ENCODE data around the gene ASRGL1.

Gene ASRGL1

DNA sequence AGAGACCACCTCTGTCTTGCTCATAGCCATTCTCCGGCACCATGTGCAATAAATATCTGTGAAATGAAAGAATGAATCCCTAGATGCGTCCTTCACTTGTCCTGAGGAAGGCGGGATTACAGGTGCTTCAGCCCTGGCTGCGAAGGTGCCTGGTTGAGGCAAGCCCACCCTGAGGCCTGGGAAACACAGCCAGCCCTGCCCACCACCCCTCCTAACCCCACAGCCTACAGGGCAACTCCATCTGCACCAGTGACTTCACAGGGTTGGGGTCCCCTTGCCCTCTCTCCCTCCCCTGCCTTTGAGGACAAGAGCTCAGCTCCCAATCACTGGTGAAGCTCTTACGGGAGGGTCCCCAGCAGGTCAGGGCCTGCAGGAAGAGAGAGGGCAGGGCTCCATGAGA lies 64.1 kb downstream of the ASRGL1 start:
- no peaks in the 10 kb centered on the region for H3K36me3 ChIP-seq (ENCODE audit: insufficient read depth, low read length)
- no peaks in the 10 kb centered on the region for H3K9me3 ChIP-seq (ENCODE audit: low read length)
- peaks cover 9% of the 10 kb centered on the region for H3K27me3 ChIP-seq (ENCODE audit: insufficient read depth, low read length)
- no peak overlapping the region for H3K4me3 ChIP-seq (ENCODE audit: low read length)
- no peak overlapping the region for H2AFZ ChIP-seq (ENCODE audit: low read depth, low read length)
- peaks cover 6% of the 10 kb centered on the region for H3K4me1 ChIP-seq (ENCODE audit: insufficient read depth, low read length)

DNA sequence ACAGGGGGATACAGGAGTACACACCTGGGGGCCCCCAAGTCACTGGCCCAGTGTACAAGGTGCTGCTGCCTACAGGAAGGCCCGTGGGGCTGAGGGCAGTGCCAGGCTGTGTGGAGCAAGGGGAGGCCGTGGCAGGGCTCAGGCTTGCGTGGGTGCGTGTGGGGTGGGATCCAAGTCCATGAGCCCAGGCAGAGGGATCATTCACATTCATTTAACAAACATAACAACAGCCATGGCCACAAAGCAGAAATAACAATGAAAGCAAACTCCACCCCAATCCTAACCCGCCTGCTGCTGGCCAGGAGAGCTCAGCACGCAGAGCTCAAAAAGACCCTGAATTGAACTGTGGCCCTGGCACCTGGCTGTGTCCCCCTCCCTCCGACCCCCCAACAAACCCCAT lies 64.6 kb downstream of the ASRGL1 start:
- Histone ChIP-seq H3K9me3 (ENCODE audit: low read length) (no peaks in the 10 kb centered on the region), H3K4me3 (ENCODE audit: low read length) (no peak overlapping the region), H2AFZ (ENCODE audit: low read depth, low read length) (no peak overlapping the region), H3K27me3 (ENCODE audit: insufficient read depth, low read length) (peaks cover 9% of the 10 kb centered on the region), H3K4me1 (ENCODE audit: insufficient read depth, low read length) (peaks cover 6% of the 10 kb centered on the region), H3K36me3 (ENCODE audit: insufficient read depth, low read length) (no peaks in the 10 kb centered on the region)

DNA sequence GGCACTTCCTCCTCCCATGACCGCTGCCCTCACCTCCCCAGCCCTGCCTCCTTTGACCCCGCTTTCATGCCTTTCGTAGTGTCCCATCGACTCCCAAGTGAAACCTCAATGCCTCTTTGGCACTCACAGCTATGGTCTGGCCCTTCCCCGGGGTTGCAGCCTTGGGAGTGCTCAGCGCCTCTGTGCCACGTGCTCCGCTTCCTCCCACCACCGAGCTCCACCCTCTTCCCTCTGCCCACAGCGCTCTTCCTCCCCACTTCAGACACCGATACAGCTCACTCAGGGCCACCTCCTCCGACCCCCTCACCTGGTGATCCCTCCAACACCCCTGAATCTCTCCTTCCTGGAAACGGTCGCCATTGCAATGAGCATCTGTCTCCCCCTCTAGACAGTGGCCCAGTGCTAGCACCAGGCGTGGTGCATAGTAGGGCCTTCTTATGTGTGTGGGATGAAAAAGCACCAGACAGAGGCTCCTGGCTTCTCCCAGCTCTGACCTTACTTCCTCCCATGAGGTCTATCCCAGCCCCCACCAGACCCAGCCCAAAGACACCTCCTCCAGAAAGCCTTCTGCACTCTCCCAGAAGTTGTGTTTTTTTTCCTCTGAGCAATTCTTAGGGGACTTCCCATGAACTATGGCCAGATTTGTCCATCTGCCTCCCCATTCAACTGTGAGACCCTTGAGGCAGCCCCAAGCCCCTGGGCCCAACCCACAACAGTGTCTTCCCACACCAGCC lies 65.1 kb downstream of the ASRGL1 start:
- no peak overlapping the region for H2AFZ ChIP-seq (ENCODE audit: low read depth, low read length)
- no peaks in the 10 kb centered on the region for H3K9me3 ChIP-seq (ENCODE audit: low read length)
- H3K4me1 ChIP-seq (ENCODE audit: insufficient read depth, low read length): peaks cover 6% of the 10 kb centered on the region
- H3K36me3 ChIP-seq (ENCODE audit: insufficient read depth, low read length): no peaks in the 10 kb centered on the region
- H3K27me3 ChIP-seq (ENCODE audit: insufficient read depth, low read length): peaks cover 9% of the 10 kb centered on the region
- H3K4me3 ChIP-seq (ENCODE audit: low read length): no peak overlapping the region

DNA sequence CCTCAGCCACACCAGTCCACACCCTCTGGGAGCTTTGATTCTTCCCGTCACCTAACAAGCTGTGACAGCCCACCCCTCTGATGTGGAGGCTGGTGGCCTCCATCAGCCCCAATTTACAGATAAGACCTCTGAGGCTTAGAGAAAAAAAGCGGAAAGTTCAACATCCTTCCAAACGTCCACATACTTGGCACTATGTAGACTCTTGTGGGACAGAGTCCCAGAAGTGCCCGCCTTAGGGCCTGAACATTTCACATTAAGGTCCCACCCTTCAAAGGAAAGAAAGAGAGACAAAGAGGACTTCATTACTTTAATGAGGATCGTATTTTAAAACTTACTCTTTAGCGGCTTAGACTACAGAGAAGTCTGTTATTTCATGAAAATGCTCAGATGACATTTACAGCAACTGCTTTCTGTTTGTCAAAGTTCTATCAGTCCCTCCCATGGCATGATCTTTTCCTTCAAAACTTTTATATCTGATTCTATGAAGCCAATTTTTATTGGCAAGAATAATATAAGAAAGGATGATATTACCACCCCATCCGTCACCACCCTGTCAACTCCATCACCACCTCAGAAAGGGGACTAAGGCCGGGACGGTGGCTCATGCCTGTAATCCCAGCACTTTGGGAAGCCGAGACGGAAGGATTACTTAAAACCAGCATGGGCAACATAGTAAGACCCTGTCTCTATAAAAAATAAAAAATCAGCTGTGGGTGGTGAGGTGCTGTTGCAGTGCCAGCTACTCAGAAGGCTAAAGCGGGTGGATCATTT lies 65.9 kb downstream of the ASRGL1 start:
- Histone ChIP-seq H3K4me1 (ENCODE audit: insufficient read depth, low read length) (peaks cover 6% of the 10 kb centered on the region), H2AFZ (ENCODE audit: low read depth, low read length) (no peak overlapping the region), H3K9me3 (ENCODE audit: low read length) (no peaks in the 10 kb centered on the region), H3K27me3 (ENCODE audit: insufficient read depth, low read length) (peaks cover 9% of the 10 kb centered on the region), H3K36me3 (ENCODE audit: insufficient read depth, low read length) (no peaks in the 10 kb centered on the region), H3K4me3 (ENCODE audit: low read length) (no peak overlapping the region)

DNA sequence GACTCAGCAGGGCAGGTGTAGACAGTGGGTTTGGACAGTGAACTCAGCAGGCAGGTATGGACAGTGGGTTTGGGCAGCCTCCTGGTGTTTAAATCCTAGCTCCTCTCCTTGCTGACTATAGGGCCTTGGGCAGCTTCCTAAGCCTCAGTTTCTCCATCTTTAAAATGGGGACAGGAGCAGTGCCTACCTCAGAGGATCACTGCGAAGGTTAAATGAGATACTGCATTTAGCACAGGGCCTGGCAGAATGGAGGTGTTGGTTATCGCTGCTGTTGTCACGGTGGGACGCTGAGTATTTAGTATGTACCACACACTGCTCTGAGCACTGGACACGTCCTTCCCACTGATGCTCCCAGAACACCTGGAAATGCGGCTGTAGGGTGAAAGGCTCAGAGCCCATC lies 67.2 kb downstream of the ASRGL1 start:
- H3K36me3 ChIP-seq (ENCODE audit: insufficient read depth, low read length): no peaks in the 10 kb centered on the region
- no peaks in the 10 kb centered on the region for H3K9me3 ChIP-seq (ENCODE audit: low read length)
- H3K4me1 ChIP-seq (ENCODE audit: insufficient read depth, low read length): peaks cover 6% of the 10 kb centered on the region
- no peak overlapping the region for H3K4me3 ChIP-seq (ENCODE audit: low read length)
- no peak overlapping the region for H2AFZ ChIP-seq (ENCODE audit: low read depth, low read length)
- H3K27me3 ChIP-seq (ENCODE audit: insufficient read depth, low read length): peaks cover 9% of the 10 kb centered on the region

DNA sequence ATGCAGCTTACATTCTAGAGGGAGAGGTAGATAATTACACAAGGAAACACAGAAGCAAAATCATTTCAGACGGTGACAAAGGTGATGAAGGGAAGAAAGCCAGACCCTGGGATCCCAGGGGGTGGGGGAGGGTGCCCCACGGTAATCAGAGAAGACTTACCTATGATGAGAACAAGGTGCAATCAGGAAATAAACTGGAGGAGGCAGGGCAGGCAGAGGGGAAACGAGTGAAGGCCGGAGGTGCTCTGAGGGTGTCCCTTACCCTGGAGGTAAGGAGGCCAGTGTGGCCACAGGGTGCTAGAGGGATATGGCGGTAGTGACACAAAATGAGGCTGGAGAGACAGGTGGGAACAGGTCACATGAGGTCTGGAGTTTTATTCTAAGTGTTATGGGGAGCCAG lies 67.7 kb downstream of the ASRGL1 start:
- Histone ChIP-seq H2AFZ (ENCODE audit: low read depth, low read length) (no peak overlapping the region), H3K36me3 (ENCODE audit: insufficient read depth, low read length) (no peaks in the 10 kb centered on the region), H3K27me3 (ENCODE audit: insufficient read depth, low read length) (peaks cover 9% of the 10 kb centered on the region), H3K4me1 (ENCODE audit: insufficient read depth, low read length) (peaks cover 6% of the 10 kb centered on the region), H3K9me3 (ENCODE audit: low read length) (no peaks in the 10 kb centered on the region), H3K4me3 (ENCODE audit: low read length) (no peak overlapping the region)

DNA sequence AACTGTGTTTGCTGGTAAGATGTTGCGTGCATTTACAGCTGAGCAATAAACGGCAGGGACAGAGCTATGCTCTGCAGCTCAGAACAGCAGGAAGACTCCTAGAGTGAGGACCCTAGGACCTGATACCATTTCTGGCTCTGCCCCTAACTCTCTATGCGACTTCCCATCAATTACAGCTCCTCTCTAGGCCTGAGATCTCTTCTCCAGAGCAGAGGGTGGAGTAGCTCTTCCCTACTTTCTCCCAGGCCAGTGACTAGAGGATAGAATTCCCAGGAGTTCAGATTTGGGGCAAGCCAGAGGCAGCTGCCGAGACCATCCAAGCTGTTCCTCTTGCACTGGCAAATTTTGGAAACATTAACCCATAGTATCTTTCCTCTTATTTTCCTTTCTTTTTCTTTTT lies 68.8 kb downstream of the ASRGL1 start:
- H3K27me3 ChIP-seq (ENCODE audit: insufficient read depth, low read length): peaks cover 12% of the 10 kb centered on the region
- H3K4me1 ChIP-seq (ENCODE audit: insufficient read depth, low read length): peaks cover 4% of the 10 kb centered on the region
- no peaks in the 10 kb centered on the region for H3K36me3 ChIP-seq (ENCODE audit: insufficient read depth, low read length)
- no peak overlapping the region for H2AFZ ChIP-seq (ENCODE audit: low read depth, low read length)
- H3K9me3 ChIP-seq (ENCODE audit: low read length): no peaks in the 10 kb centered on the region
- H3K4me3 ChIP-seq (ENCODE audit: low read length): no peak overlapping the region

DNA sequence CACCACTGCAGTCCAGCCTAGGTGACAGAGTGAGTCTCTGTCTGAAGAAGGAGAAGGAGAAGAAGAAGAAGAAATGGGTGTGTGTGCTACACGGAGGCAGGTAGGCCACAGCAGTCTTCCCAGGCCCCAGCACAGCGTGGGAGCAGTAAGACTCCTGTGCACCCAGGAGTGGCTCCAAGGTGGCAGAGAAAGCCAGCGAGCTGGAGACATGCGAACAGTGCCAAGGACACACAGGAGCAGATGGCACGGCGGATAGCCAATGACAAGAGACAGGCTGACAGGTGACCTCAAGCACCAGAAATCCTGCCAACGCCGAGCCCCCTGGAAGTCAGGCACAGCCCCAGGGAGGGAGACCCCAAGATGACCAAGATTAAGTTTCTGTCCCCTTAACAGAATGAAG lies 72.6 kb downstream of the ASRGL1 start:
- Histone ChIP-seq H3K9me3 (ENCODE audit: low read length) (no peaks in the 10 kb centered on the region), H3K4me1 (ENCODE audit: insufficient read depth, low read length) (no peaks in the 10 kb centered on the region), H3K4me3 (ENCODE audit: low read length) (no peak overlapping the region), H3K27me3 (ENCODE audit: insufficient read depth, low read length) (peaks cover 5% of the 10 kb centered on the region), H2AFZ (ENCODE audit: low read depth, low read length) (no peak overlapping the region), H3K36me3 (ENCODE audit: insufficient read depth, low read length) (no peaks in the 10 kb centered on the region)

DNA sequence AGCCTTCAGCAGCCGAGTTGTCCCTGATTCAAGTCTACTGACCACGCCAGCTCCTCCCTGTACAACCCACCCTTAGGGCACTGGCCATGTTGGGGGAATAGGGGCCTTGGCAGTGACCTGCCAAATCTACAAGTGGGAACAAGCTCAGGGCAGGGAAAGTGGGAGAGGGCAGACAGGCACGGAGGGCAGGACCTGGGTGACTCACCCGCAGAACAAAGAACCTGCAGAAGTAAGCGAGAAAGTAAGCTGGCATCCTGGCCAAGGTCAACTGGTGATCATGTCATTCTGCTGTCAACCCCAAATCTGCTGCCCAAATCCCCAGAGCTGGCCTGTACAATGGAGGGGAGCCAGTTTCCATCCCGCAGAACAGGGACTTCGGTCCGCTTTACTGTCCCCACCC lies 73.7 kb downstream of the ASRGL1 start:
- no peak overlapping the region for H3K4me3 ChIP-seq (ENCODE audit: low read length)
- H3K4me1 ChIP-seq (ENCODE audit: insufficient read depth, low read length): no peaks in the 10 kb centered on the region
- H3K9me3 ChIP-seq (ENCODE audit: low read length): no peaks in the 10 kb centered on the region
- H3K36me3 ChIP-seq (ENCODE audit: insufficient read depth, low read length): no peaks in the 10 kb centered on the region
- H3K27me3 ChIP-seq (ENCODE audit: insufficient read depth, low read length): peaks cover 5% of the 10 kb centered on the region
- H2AFZ ChIP-seq (ENCODE audit: low read depth, low read length): no peak overlapping the region

DNA sequence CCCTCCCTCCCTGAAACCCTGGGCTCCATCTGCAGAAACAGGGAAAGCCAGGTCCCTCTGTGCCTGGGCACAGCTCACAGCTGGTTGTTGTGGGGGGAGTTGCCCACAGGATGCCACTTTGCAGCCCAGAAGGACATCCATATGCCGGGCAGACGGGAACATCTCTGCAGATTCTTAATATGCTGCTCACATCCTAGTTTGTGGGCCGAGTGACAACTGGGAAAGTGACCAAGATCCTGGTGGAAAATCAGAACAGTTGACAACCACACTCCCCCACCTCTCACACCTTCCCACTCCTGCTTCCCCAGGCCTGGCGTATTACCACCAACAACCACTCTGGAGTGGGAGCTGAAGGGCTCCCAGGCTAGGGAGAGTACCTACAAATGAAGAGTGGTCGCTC lies 74.3 kb downstream of the ASRGL1 start:
- H3K27me3 ChIP-seq (ENCODE audit: insufficient read depth, low read length): peaks cover 5% of the 10 kb centered on the region

DNA sequence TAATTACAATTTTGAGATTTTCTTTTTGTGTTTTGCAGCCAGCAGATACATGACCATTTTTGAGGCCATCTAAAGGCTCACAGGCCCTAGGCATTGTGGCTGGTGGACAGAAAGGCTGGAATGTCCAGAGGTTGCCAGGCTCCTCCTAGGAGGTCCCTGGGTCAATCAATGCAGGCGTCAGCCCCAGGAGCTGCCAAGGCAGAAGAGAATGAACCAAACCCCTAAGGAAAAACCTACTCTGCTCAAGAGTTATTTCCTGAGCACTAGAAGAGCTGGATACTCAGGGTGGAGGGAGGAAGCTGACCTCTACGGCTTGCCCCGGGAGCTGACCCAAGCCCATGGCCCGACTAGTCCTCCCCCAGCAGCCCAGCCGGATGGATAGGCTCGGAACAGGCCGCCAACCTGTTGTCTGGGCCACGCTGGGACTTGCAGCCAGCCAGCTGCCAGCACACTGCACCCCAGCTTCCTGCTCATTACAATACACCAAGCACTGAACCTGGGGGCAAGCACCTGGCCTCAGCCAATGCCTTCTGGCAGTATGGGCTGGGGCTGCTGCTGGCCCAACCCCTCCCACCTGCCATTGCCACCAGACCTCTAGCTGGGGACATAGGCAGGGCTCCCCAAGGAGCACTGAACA lies 75.9 kb downstream of the ASRGL1 start:
- no peaks in the 10 kb centered on the region for H3K9me3 ChIP-seq (ENCODE audit: low read length)
- no peaks in the 10 kb centered on the region for H3K36me3 ChIP-seq (ENCODE audit: insufficient read depth, low read length)
- H3K4me3 ChIP-seq (ENCODE audit: low read length): no peak overlapping the region

More for the DNA sequence above, 74.3 kb downstream of the ASRGL1 start:
- H3K4me3 ChIP-seq (ENCODE audit: low read length): no peak overlapping the region
- no peaks in the 10 kb centered on the region for H3K9me3 ChIP-seq (ENCODE audit: low read length)
- no peak overlapping the region for H2AFZ ChIP-seq (ENCODE audit: low read depth, low read length)
- no peaks in the 10 kb centered on the region for H3K4me1 ChIP-seq (ENCODE audit: insufficient read depth, low read length)
- H3K36me3 ChIP-seq (ENCODE audit: insufficient read depth, low read length): no peaks in the 10 kb centered on the region

DNA sequence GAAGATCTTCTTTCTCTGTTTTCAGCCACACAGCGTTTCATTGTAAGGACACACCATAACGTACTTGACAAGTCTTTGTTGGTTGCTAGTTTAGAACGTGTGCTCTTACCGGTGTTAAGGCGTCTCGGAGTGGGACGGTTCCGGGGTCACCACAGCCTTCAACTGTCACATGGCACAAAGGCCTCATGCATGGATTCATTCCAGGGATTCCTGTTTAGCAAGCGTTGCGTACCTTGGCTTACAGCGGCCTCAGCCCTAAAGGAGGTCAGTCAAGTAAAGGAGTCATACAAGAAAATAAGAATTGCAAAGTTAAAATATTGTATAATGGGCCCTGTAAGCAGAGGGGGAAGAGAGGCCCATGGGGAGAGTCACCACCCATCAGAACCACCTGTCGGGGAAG lies 79.3 kb downstream of the ASRGL1 start:
- no peak overlapping the region for H2AFZ ChIP-seq (ENCODE audit: low read depth, low read length)
- H3K9me3 ChIP-seq (ENCODE audit: low read length): no peaks in the 10 kb centered on the region
- no peaks in the 10 kb centered on the region for H3K27me3 ChIP-seq (ENCODE audit: insufficient read depth, low read length)
- H3K36me3 ChIP-seq (ENCODE audit: insufficient read depth, low read length): no peaks in the 10 kb centered on the region
- H3K4me1 ChIP-seq (ENCODE audit: insufficient read depth, low read length): no peaks in the 10 kb centered on the region
- no peak overlapping the region for H3K4me3 ChIP-seq (ENCODE audit: low read length)

More for the DNA sequence above, 75.9 kb downstream of the ASRGL1 start:
- H3K4me1 ChIP-seq (ENCODE audit: insufficient read depth, low read length): no peaks in the 10 kb centered on the region
- H2AFZ ChIP-seq (ENCODE audit: low read depth, low read length): no peak overlapping the region
- peaks cover 5% of the 10 kb centered on the region for H3K27me3 ChIP-seq (ENCODE audit: insufficient read depth, low read length)

DNA sequence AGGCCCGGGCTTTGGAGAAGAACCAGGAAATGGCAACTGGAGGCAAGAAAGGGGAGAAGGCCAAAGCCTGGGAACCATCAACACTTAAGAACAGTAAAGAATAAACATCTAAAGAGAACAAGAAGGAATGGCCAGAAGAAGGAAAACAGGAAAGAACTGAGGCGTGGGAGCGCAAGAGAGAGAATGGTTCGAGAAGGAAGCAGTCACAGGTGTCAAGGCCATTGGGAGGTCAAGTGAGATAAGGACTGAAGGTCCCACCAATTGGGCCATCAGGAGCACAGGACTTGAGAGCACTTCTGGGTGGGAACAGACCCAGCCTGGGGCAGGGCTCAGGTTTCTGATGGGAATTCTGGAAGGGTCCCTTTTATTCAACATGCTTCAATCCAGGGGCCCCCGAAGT lies 80.9 kb downstream of the ASRGL1 start:
- H3K27me3 ChIP-seq (ENCODE audit: insufficient read depth, low read length): no peaks in the 10 kb centered on the region
- H3K4me1 ChIP-seq (ENCODE audit: insufficient read depth, low read length): no peaks in the 10 kb centered on the region
- no peak overlapping the region for H2AFZ ChIP-seq (ENCODE audit: low read depth, low read length)
- no peak overlapping the region for H3K4me3 ChIP-seq (ENCODE audit: low read length)
- no peaks in the 10 kb centered on the region for H3K9me3 ChIP-seq (ENCODE audit: low read length)
- no peaks in the 10 kb centered on the region for H3K36me3 ChIP-seq (ENCODE audit: insufficient read depth, low read length)
